Memory B cell (primary cell): Measurements from ENCODE around the gene SLC22A2.
"Not testable (repeated sequence)": the region's sequence is repeated elsewhere in the genome, so short reads cannot be mapped to it uniquely, and the experiment has no call there.

Experiments used
- ATAC-seq: fragments of 150-1000 bp; cut with Tn5 transposase; 2 replicates; pipeline ENCODE4 v1.10.0; 2021; ENCODE audit warnings: low read depth, mild to moderate bottlenecking, moderate library complexity
- DNase-seq, 2 donors: peaks; one replicate each; pipeline ENCODE4 v3.0.0; 2022; ENCODE audit warnings: low spot score in 2 of 2
- H3K27ac Mint-ChIP-seq: one replicate; pipeline ENCODE4 v1.8.0; 2022; ENCODE audit warnings: mild to moderate bottlenecking, moderate library complexity, mixed read lengths
- H3K27me3 Mint-ChIP-seq: one replicate; pipeline ENCODE4 v1.8.0; 2022; ENCODE audit warnings: mixed read lengths
- H3K36me3 Mint-ChIP-seq: one replicate; pipeline ENCODE4 v1.8.0; 2022; ENCODE audit warnings: mild to moderate bottlenecking, mixed read lengths
- H3K4me1 Mint-ChIP-seq: one replicate; pipeline ENCODE4 v1.8.0; 2022; ENCODE audit warnings: mixed read lengths
- H3K4me3 Mint-ChIP-seq: one replicate; pipeline ENCODE4 v1.8.0; 2022; ENCODE audit warnings: mild to moderate bottlenecking, moderate library complexity, mixed read lengths
- H3K9me3 Mint-ChIP-seq: one replicate; pipeline ENCODE4 v1.8.0; 2022; ENCODE audit warnings: mixed read lengths

Gene SLC22A2

GRCh38 chr6:160258346-160259142 lies at the start of gene SLC22A2:
SLC22A2 (minus strand) TSS chr6:160258821; CDS start chr6:160258757, 64 bp downstream.
- no peaks in the 10 kb centered on the region for H3K36me3 Mint-ChIP-seq
- no peaks in the 10 kb centered on the region for H3K4me1 Mint-ChIP-seq
- DNase-seq = no peak
- no peak within 1 kb of the TSS for H3K4me3 Mint-ChIP-seq
- ATAC-seq = no peak
- peaks cover 5% of the 10 kb centered on the region for H3K27me3 Mint-ChIP-seq
- no peak within 1 kb of the TSS for H3K27ac Mint-ChIP-seq
- H3K9me3 Mint-ChIP-seq = no peaks in the 10 kb centered on the region

- peaks cover 4% of the 10 kb centered on the region for H3K27me3 Mint-ChIP-seq
- peaks cover 21% of the 10 kb centered on the region for H3K9me3 Mint-ChIP-seq
- H3K4me3 Mint-ChIP-seq = no peak overlapping the region
- ATAC-seq (no peak), DNase-seq (no peak)
- no peak overlapping the region for H3K27ac Mint-ChIP-seq
- no peaks in the 10 kb centered on the region for H3K4me1 Mint-ChIP-seq
- peaks cover 1% of the 10 kb centered on the region for H3K36me3 Mint-ChIP-seq
These were observed 47.5 kb upstream of the SLC22A2 start for GRCh38 chr6:160305926-160306713.

GRCh38 chr6:160303806-160304205 lies 45.2 kb upstream of the SLC22A2 start:
- DNase-seq (no peak), ATAC-seq (no peak)
- Mint-ChIP-seq H3K27me3 (peaks cover 4% of the 10 kb centered on the region), H3K9me3 (peaks cover 13% of the 10 kb centered on the region), H3K4me3 (no peak overlapping the region), H3K36me3 (no peaks in the 10 kb centered on the region), H3K27ac (no peak overlapping the region), H3K4me1 (no peaks in the 10 kb centered on the region)

- not testable (repeated sequence) for DNase-seq, H3K27me3 Mint-ChIP-seq, H3K36me3 Mint-ChIP-seq, ATAC-seq, H3K4me1 Mint-ChIP-seq, H3K4me3 Mint-ChIP-seq, H3K27ac Mint-ChIP-seq
- peaks cover 11% of the 10 kb centered on the region for H3K9me3 Mint-ChIP-seq
These were observed 43.9 kb upstream of the SLC22A2 start for GRCh38 chr6:160302431-160303082.

GRCh38 chr6:160301339-160301738 lies 42.7 kb upstream of the SLC22A2 start:
- H3K27me3 Mint-ChIP-seq = peaks cover 4% of the 10 kb centered on the region
- H3K36me3 Mint-ChIP-seq = no peaks in the 10 kb centered on the region
- ATAC-seq = no peak
- no peaks in the 10 kb centered on the region for H3K4me1 Mint-ChIP-seq
- peaks cover 11% of the 10 kb centered on the region for H3K9me3 Mint-ChIP-seq
- no peak overlapping the region for H3K27ac Mint-ChIP-seq
- H3K4me3 Mint-ChIP-seq = no peak overlapping the region
- no peak for DNase-seq

GRCh38 chr6:160300076-160300695 lies 41.6 kb upstream of the SLC22A2 start:
- Mint-ChIP-seq H3K27ac (no peak overlapping the region), H3K36me3 (no peaks in the 10 kb centered on the region), H3K4me3 (no peak overlapping the region), H3K4me1 (no peaks in the 10 kb centered on the region), H3K9me3 (peaks cover 11% of the 10 kb centered on the region), H3K27me3 (peaks cover 7% of the 10 kb centered on the region)
- DNase-seq (no peak), ATAC-seq (no peak)

GRCh38 chr6:160299559-160299958 lies 40.9 kb upstream of the SLC22A2 start:
- no peak for DNase-seq
- Mint-ChIP-seq H3K27me3 (peaks cover 5% of the 10 kb centered on the region), H3K27ac (no peak overlapping the region), H3K4me1 (no peaks in the 10 kb centered on the region), H3K9me3 (peaks cover 10% of the 10 kb centered on the region), H3K36me3 (no peaks in the 10 kb centered on the region), H3K4me3 (no peak overlapping the region)
- ATAC-seq = no peak

- H3K4me3 Mint-ChIP-seq = no peak overlapping the region
- DNase-seq = no peak
- peaks cover 3% of the 10 kb centered on the region for H3K27me3 Mint-ChIP-seq
- H3K4me1 Mint-ChIP-seq = no peaks in the 10 kb centered on the region
- H3K36me3 Mint-ChIP-seq = no peaks in the 10 kb centered on the region
- H3K9me3 Mint-ChIP-seq = peaks cover 6% of the 10 kb centered on the region
- no peak for ATAC-seq
- H3K27ac Mint-ChIP-seq = no peak overlapping the region
These were observed 39.5 kb upstream of the SLC22A2 start for GRCh38 chr6:160298121-160298520.

- ATAC-seq (no peak), DNase-seq (no peak)
- no peak overlapping the region for H3K27ac Mint-ChIP-seq
- H3K4me1 Mint-ChIP-seq = no peaks in the 10 kb centered on the region
- H3K36me3 Mint-ChIP-seq = no peaks in the 10 kb centered on the region
- no peak overlapping the region for H3K4me3 Mint-ChIP-seq
- H3K9me3 Mint-ChIP-seq = peaks cover 3% of the 10 kb centered on the region
- peaks cover 3% of the 10 kb centered on the region for H3K27me3 Mint-ChIP-seq
These were observed 38.7 kb upstream of the SLC22A2 start for GRCh38 chr6:160297310-160297709.

GRCh38 chr6:160293844-160294243 lies 35.2 kb upstream of the SLC22A2 start:
- Mint-ChIP-seq H3K27me3 (peaks cover 14% of the 10 kb centered on the region), H3K36me3 (no peaks in the 10 kb centered on the region), H3K27ac (no peak overlapping the region), H3K4me3 (no peak overlapping the region), H3K4me1 (no peaks in the 10 kb centered on the region), H3K9me3 (no peaks in the 10 kb centered on the region)
- DNase-seq (no peak), ATAC-seq (no peak)

GRCh38 chr6:160285541-160286105 lies 27.0 kb upstream of the SLC22A2 start:
- peaks cover 22% of the 10 kb centered on the region for H3K27me3 Mint-ChIP-seq
- DNase-seq = no peak
- no peak overlapping the region for H3K4me3 Mint-ChIP-seq
- no peak for ATAC-seq
- H3K9me3 Mint-ChIP-seq = peaks cover 2% of the 10 kb centered on the region
- H3K36me3 Mint-ChIP-seq = no peaks in the 10 kb centered on the region
- H3K4me1 Mint-ChIP-seq = no peaks in the 10 kb centered on the region
- no peak overlapping the region for H3K27ac Mint-ChIP-seq

GRCh38 chr6:160284575-160284974 lies 26.0 kb upstream of the SLC22A2 start:
- H3K4me1 Mint-ChIP-seq = no peaks in the 10 kb centered on the region
- H3K27ac Mint-ChIP-seq = no peak overlapping the region
- no peaks in the 10 kb centered on the region for H3K36me3 Mint-ChIP-seq
- H3K4me3 Mint-ChIP-seq = no peak overlapping the region
- H3K27me3 Mint-ChIP-seq = peaks cover 18% of the 10 kb centered on the region
- ATAC-seq = no peak
- DNase-seq = no peak
- H3K9me3 Mint-ChIP-seq = peaks cover 4% of the 10 kb centered on the region

- Mint-ChIP-seq H3K4me3 (no peak overlapping the region), H3K4me1 (no peaks in the 10 kb centered on the region), H3K27me3 (peaks cover 9% of the 10 kb centered on the region), H3K36me3 (no peaks in the 10 kb centered on the region), H3K9me3 (peaks cover 7% of the 10 kb centered on the region), H3K27ac (no peak overlapping the region)
- DNase-seq (no peak), ATAC-seq (no peak)
These were observed 23.8 kb upstream of the SLC22A2 start for GRCh38 chr6:160282444-160282843.
